Osteoblast (primary cell): ENCODE measurements around the gene SPATS2. TPM values are rescaled to one million over a fixed set of nuclear protein-coding genes. Genes with fewer than 3 reads are reported as not detected.

Experiments used
- DNase-seq: peaks from one replicate; pipeline ENCODE4 v3.0.0; 2011; ENCODE audit warnings: low spot score, mixed read lengths; ENCODE audit not compliant: insufficient read length; ENCODE audit errors: missing footprints
- H2AFZ ChIP-seq: 2 replicates; pipeline ENCODE4 v1.6.0; 2011; ENCODE audit warnings: mild to moderate bottlenecking, low read length
- H3K27ac ChIP-seq: 2 replicates; pipeline ENCODE4 v1.5.1; 2011; ENCODE audit warnings: mild to moderate bottlenecking, low read depth, low read length, moderate library complexity
- H3K27me3 ChIP-seq: 2 replicates; pipeline ENCODE4 v1.6.0; 2012; ENCODE audit warnings: mild to moderate bottlenecking, control low read depth, inconsistent platforms, low read length, moderate library complexity; ENCODE audit not compliant: insufficient read depth
- H3K36me3 ChIP-seq: 2 replicates; pipeline ENCODE4 v1.5.1; 2011; ENCODE audit warnings: mild to moderate bottlenecking, low read length, control low read depth, moderate library complexity; ENCODE audit not compliant: insufficient read depth
- H3K4me1 ChIP-seq: 2 replicates; pipeline ENCODE4 v1.5.1; 2011; ENCODE audit warnings: mild to moderate bottlenecking, low read length, control low read depth, moderate library complexity; ENCODE audit not compliant: insufficient read depth
- H3K4me2 ChIP-seq: 2 replicates; pipeline ENCODE4 v1.6.0; 2011; ENCODE audit warnings: mild to moderate bottlenecking, low read length; ENCODE audit not compliant: insufficient read depth
- H3K4me3 ChIP-seq: fragments of 200-600 bp; sonication (generic); 3 replicates; pipeline ENCODE4 v1.5.1; 2012; ENCODE audit warnings: mild to moderate bottlenecking, low read length, inconsistent platforms; ENCODE audit not compliant: insufficient read depth
- H3K79me2 ChIP-seq: 2 replicates; pipeline ENCODE4 v1.6.0; 2012; ENCODE audit warnings: mild to moderate bottlenecking, low read length, control low read depth, inconsistent platforms; ENCODE audit not compliant: insufficient read depth
- H3K9me3 ChIP-seq: 2 replicates; pipeline ENCODE4 v1.5.1; 2011; ENCODE audit warnings: low read depth, low read length, control low read depth
- H4K20me1 ChIP-seq: 2 replicates; pipeline ENCODE4 v1.6.0; 2012; ENCODE audit warnings: mild to moderate bottlenecking, low read length, control low read depth; ENCODE audit not compliant: insufficient read depth
- CTCF ChIP-seq: IDR thresholded peaks from 2 replicates; pipeline ENCODE4 v1.5.1; 2011; ENCODE audit warnings: mild to moderate bottlenecking, low read depth, low read length, moderate library complexity; ENCODE audit errors: extremely low read depth
- total RNA-seq: library from RNA; depleted of rRNA; stranded (reverse); fragments of >200 nt; gene quantifications from 2 replicates; pipeline ENCODE4 v1.2.3, GENCODE V29; 2012

Gene SPATS2
- total RNA-seq, 1 donor = 25.7 TPM

GRCh38 chr12:49417558-49417957 lies 50.3 kb downstream of the SPATS2 start:
- Histone ChIP-seq H3K4me1 (peaks cover 9% of the 10 kb centered on the region), H3K27me3 (no peaks in the 10 kb centered on the region), H3K4me3 (no peak overlapping the region), H3K36me3 (no peaks in the 10 kb centered on the region), H4K20me1 (peaks cover 10% of the 10 kb centered on the region), H3K27ac (no peak overlapping the region), H3K79me2 (peaks cover 26% of the 10 kb centered on the region), H3K9me3 (no peaks in the 10 kb centered on the region), H3K4me2 (no peak overlapping the region), H2AFZ (no peak overlapping the region)
- no peak for DNase-seq
- no peak for TF ChIP-seq CTCF

GRCh38 chr12:49420556-49420955 lies 53.3 kb downstream of the SPATS2 start:
- peaks cover 2% of the 10 kb centered on the region for H3K4me1 ChIP-seq
- H3K36me3 ChIP-seq = no peaks in the 10 kb centered on the region
- no peak overlapping the region for H3K27ac ChIP-seq
- H3K79me2 ChIP-seq = peaks cover 24% of the 10 kb centered on the region
- H2AFZ ChIP-seq = no peak overlapping the region
- DNase-seq = no peak
- H3K4me2 ChIP-seq = no peak overlapping the region
- H3K9me3 ChIP-seq = no peaks in the 10 kb centered on the region
- peaks cover 6% of the 10 kb centered on the region for H4K20me1 ChIP-seq
- H3K27me3 ChIP-seq = no peaks in the 10 kb centered on the region
- no peak overlapping the region for H3K4me3 ChIP-seq
- TF ChIP-seq CTCF = no peak

- Histone ChIP-seq H3K4me2 (no peak overlapping the region), H3K4me1 (peaks cover 2% of the 10 kb centered on the region), H4K20me1 (peaks cover 4% of the 10 kb centered on the region), H3K79me2 (peaks cover 23% of the 10 kb centered on the region), H3K27me3 (no peaks in the 10 kb centered on the region), H3K9me3 (no peaks in the 10 kb centered on the region), H3K36me3 (no peaks in the 10 kb centered on the region), H3K4me3 (no peak overlapping the region), H2AFZ (no peak overlapping the region), H3K27ac (no peak overlapping the region)
- no peak for TF ChIP-seq CTCF
- no peak for DNase-seq
Measured at GRCh38 chr12:49422114-49422513, 54.9 kb downstream of the SPATS2 start.

GRCh38 chr12:49428793-49429192 lies 61.5 kb downstream of the SPATS2 start:
- no peak overlapping the region for H2AFZ ChIP-seq
- no peaks in the 10 kb centered on the region for H3K36me3 ChIP-seq
- peaks cover 3% of the 10 kb centered on the region for H4K20me1 ChIP-seq
- H3K27ac ChIP-seq = no peak overlapping the region
- peaks cover 6% of the 10 kb centered on the region for H3K4me1 ChIP-seq
- DNase-seq = peak; percentile 94
- no peaks in the 10 kb centered on the region for H3K27me3 ChIP-seq
- H3K4me3 ChIP-seq = no peak overlapping the region
- no peaks in the 10 kb centered on the region for H3K9me3 ChIP-seq
- no peak for TF ChIP-seq CTCF
- H3K79me2 ChIP-seq = peaks cover 24% of the 10 kb centered on the region
- H3K4me2 ChIP-seq = peak overlapping the region; percentile 21
